Kidney (tissue), 14 donors: Measurements from ENCODE around the gene SORBS2. TPM values are rescaled to one million over a fixed set of nuclear protein-coding genes. Genes with fewer than 3 reads are reported as not detected.
A peak's percentile ranks its signal among the peaks of the same experiment; 100 is the strongest.

Experiments
- DNase-seq, 5 donors: peaks; one replicate each; pipeline ENCODE4 v3.0.0-alpha.2; 2013 to 2020
- FAIRE-seq: peaks from 2 replicates; lab custom pipeline; 2012; peaks lifted over from hg19 to GRCh38; lab: Jason Lieb, UNC
- H3K27ac ChIP-seq, 2 donors: one replicate each; pipeline ENCODE4 v1.7.0; 2013; ENCODE audit warnings: low read depth in 2 of 2, low read length in 2 of 2, inconsistent platforms in 1 of 2
- H3K27me3 ChIP-seq: one replicate; pipeline ENCODE4 v1.7.1; 2013; ENCODE audit warnings: low read length, inconsistent platforms; ENCODE audit not compliant: control insufficient read depth, insufficient read depth
- H3K36me3 ChIP-seq, 3 donors: one replicate each; pipeline versions ENCODE4 v1.7.0 to v1.7.1; 2013; ENCODE audit warnings: low read length in 3 of 3, control low read depth in 1 of 3, inconsistent platforms in 1 of 3; ENCODE audit not compliant: insufficient read depth in 3 of 3, control insufficient read depth in 2 of 3
- H3K4me1 ChIP-seq, 3 donors: one replicate each; pipeline versions ENCODE4 v1.7.0 to v1.7.1; 2013; ENCODE audit warnings: low read length in 3 of 3, inconsistent platforms in 1 of 3, low read depth in 1 of 3; ENCODE audit not compliant: control insufficient read depth in 2 of 3, insufficient read depth in 2 of 3
- H3K4me3 ChIP-seq, 3 donors: one replicate each; pipeline versions ENCODE4 v1.7.0 to v1.8.1; 2013; ENCODE audit warnings: low read length in 3 of 3, control low read depth in 1 of 3, inconsistent platforms in 1 of 3
- H3K9ac ChIP-seq, 3 donors: one replicate each; pipeline versions ENCODE4 v1.7.0 to v1.7.1; 2013; ENCODE audit warnings: low read length in 3 of 3, control low read depth in 1 of 3, inconsistent platforms in 1 of 3
- H3K9me3 ChIP-seq, 3 donors: one replicate each; pipeline versions ENCODE4 v1.7.0 to v1.7.1; 2013; ENCODE audit warnings: low read length in 3 of 3, control low read depth in 1 of 3, inconsistent platforms in 1 of 3; ENCODE audit not compliant: control insufficient read depth in 2 of 3, insufficient read depth in 1 of 3
- intact Hi-C: fragments of 100-400 bp; cut with DNase I; formaldehyde crosslinking; loops from one replicate; pipeline ENCODE4 v1.11.1; 2022
- polyA plus RNA-seq: library from polyadenylated mRNA; stranded (reverse); fragments of 350-450 nt; fragmentation: Illumina TruSeq; extraction: RNeasy Lipid Tissue Mini Kit (QIAGEN cat#74804); gene quantifications from one replicate; pipeline ENCODE4 v1.2.3, GENCODE V29; 2014; ENCODE audit warnings: low read depth, low replicate concordance; ENCODE audit not compliant: insufficient read depth
- total RNA-seq: library from RNA; stranded (reverse); fragmentation: NEBNext Ultra II Directional; extraction: Animal tissue kit (Norgen Biotek cat#: 25700); gene quantifications from one replicate; pipeline ENCODE4 v1.2.1, GENCODE V29; 2021
- TF ChIP-seq, protein P1 (sequence below): IDR thresholded peaks from 3 replicates; pipeline ENCODE4 v1.5.1; 2012; ENCODE audit warnings: mild to moderate bottlenecking, moderate library complexity, borderline replicate concordance; ENCODE audit not compliant: insufficient read depth; ENCODE audit errors: extremely low read depth
- donor health status: control.
- donor health status: control.
- donor health status: control.
- donor health status: control.
- donor health status: control.
- donor health status: DM: yes; HTN: yes; CAD: no.
- donor health status: Normal renal cell carcinoma (clear cell type).

SORBS2 gene
- total and polyA plus RNA-seq, 2 donors from 2014 or later: 26.0 to 127 TPM

DNA sequence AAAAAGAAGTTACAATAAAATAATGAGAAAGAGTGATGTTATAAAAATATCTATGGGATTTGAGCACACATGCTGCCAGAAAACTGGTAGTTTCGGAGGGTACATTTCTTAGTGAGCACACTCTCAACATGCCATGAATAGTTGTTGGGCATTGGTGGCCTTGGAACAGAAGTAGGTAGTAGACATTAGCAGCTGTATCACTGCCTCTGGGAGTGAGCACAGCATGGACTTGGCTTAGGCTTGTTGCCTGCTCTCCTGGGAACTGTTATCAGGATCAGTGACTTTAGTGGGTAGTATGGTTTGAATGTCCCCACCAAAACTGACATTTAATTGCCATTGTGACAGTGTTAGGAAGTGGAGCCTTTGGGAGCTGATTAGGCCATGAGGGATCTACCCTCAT is 263.4 kb downstream of the SORBS2 start:
- Histone ChIP-seq H3K27me3 (no peaks in the 10 kb centered on the region), H3K36me3 (no peaks in the 10 kb centered on the region), H3K4me1 (no peaks in the 10 kb centered on the region), H3K27ac (no peak overlapping the region), H3K4me3 (no peak overlapping the region), H3K9me3 (no peaks in the 10 kb centered on the region), H3K9ac (no peak overlapping the region)
- TF ChIP-seq, protein P1, sequence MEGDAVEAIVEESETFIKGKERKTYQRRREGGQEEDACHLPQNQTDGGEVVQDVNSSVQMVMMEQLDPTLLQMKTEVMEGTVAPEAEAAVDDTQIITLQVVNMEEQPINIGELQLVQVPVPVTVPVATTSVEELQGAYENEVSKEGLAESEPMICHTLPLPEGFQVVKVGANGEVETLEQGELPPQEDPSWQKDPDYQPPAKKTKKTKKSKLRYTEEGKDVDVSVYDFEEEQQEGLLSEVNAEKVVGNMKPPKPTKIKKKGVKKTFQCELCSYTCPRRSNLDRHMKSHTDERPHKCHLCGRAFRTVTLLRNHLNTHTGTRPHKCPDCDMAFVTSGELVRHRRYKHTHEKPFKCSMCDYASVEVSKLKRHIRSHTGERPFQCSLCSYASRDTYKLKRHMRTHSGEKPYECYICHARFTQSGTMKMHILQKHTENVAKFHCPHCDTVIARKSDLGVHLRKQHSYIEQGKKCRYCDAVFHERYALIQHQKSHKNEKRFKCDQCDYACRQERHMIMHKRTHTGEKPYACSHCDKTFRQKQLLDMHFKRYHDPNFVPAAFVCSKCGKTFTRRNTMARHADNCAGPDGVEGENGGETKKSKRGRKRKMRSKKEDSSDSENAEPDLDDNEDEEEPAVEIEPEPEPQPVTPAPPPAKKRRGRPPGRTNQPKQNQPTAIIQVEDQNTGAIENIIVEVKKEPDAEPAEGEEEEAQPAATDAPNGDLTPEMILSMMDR: no peak
- intact Hi-C loops: no loop called here
- FAIRE-seq (no peak), DNase-seq (no peak)

GRCh38 chr4:185546335-185546734 is 265.7 kb downstream of the SORBS2 start:
- Histone ChIP-seq H3K4me3 (no peak overlapping the region), H3K4me1 (no peaks in the 10 kb centered on the region), H3K27ac (no peak overlapping the region), H3K36me3 (no peaks in the 10 kb centered on the region), H3K27me3 (no peaks in the 10 kb centered on the region), H3K9ac (no peak overlapping the region), H3K9me3 (no peaks in the 10 kb centered on the region)
- no peak for FAIRE-seq
- DNase-seq: no peak
- TF ChIP-seq, protein P1: no peak
- intact Hi-C loops: no loop called here

GRCh38 chr4:185542626-185543315 is 269.2 kb downstream of the SORBS2 start:
- H3K9ac ChIP-seq: no peak overlapping the region
- H3K9me3 ChIP-seq: no peaks in the 10 kb centered on the region
- intact Hi-C loops: no loop called here
- TF ChIP-seq, protein P1: no peak
- DNase-seq: peak; percentile 84 to 95 (median 89)
- no peak overlapping the region for H3K4me3 ChIP-seq
- no peak for FAIRE-seq
- no peaks in the 10 kb centered on the region for H3K27me3 ChIP-seq
- no peaks in the 10 kb centered on the region for H3K36me3 ChIP-seq
- H3K4me1 ChIP-seq: no peaks in the 10 kb centered on the region
- no peak overlapping the region for H3K27ac ChIP-seq

DNA sequence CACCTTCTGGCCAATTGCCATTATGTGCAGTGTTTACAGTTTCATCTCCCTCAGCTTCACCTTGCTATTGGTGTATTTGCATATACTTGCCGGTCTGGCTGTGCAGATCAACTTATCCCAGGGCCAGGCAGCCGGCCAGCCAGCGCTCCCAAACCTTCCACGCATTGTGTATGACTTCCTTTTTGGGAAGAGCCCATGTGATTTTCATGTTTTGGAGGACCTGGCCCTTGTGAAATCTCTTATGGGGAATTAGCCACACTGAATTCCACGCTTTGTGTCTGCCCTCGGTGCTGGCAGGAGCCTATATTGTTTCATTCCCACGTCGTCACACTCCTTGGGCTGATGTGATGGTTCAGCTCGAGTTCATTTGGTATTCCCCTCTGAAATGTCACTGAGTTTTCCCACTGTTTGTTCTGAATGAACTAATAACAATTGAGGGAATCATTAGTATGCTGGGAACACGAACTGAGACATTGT is 270.7 kb downstream of the SORBS2 start:
- TF ChIP-seq, protein P1: no peak
- Histone ChIP-seq H3K4me1 (no peaks in the 10 kb centered on the region), H3K4me3 (no peak overlapping the region), H3K9ac (no peak overlapping the region), H3K36me3 (no peaks in the 10 kb centered on the region), H3K27ac (no peak overlapping the region), H3K27me3 (no peaks in the 10 kb centered on the region), H3K9me3 (no peaks in the 10 kb centered on the region)
- DNase-seq: peak in 3 of 5 donors; percentile 38 to 78 (median 46)
- intact Hi-C loops: no loop called here
- FAIRE-seq: no peak
